GM20431 (cell line): ENCODE results near the gene MKI67.
"Not testable (repeated sequence)": the region's sequence is repeated elsewhere in the genome, so short reads cannot be mapped to it uniquely, and the experiment has no call there.

Experiments
- in situ Hi-C: fragments of 300-500 bp; cut with MseI, MboI; formaldehyde crosslinking; loops from one replicate; pipeline ENCODE4 v1.15.0; 2020; ENCODE audit warnings: low sequenced_read_pairs; ENCODE audit not compliant: unreplicated experiment

The MKI67 gene

GRCh38 chr10:128115356-128115755 is 10.9 kb downstream of the MKI67 start:
- in situ Hi-C loops: no loop called here

GRCh38 chr10:128114901-128115300 is 11.3 kb downstream of the MKI67 start:
- in situ Hi-C loops: no loop called here

- in situ Hi-C loops: no loop called here
Measured at GRCh38 chr10:128113026-128113425, 13.2 kb downstream of the MKI67 start.

GRCh38 chr10:128111696-128112095 is 14.5 kb downstream of the MKI67 start:
- in situ Hi-C loops: no loop called here

- in situ Hi-C loops: no loop called here
Measured at GRCh38 chr10:128110339-128110738, 15.9 kb downstream of the MKI67 start.

- in situ Hi-C loops: no loop called here
Measured at GRCh38 chr10:128109707-128110106, 16.5 kb downstream of the MKI67 start.

GRCh38 chr10:128105383-128105782 is 20.8 kb downstream of the MKI67 start:
- in situ Hi-C loops: no loop called here

GRCh38 chr10:128103229-128103714 is 23.0 kb downstream of the MKI67 start:
- in situ Hi-C loops: no loop called here

GRCh38 chr10:128102480-128103228 is 23.6 kb downstream of the MKI67 start:
- in situ Hi-C loops: no loop called here

GRCh38 chr10:128101901-128102300 is 24.3 kb downstream of the MKI67 start:
- in situ Hi-C loops: no loop called here

GRCh38 chr10:128099901-128100300 is 26.3 kb downstream of the MKI67 start:
- in situ Hi-C loops: no loop called here

- in situ Hi-C loops: no loop called here
Measured at GRCh38 chr10:128098631-128099030, 27.6 kb downstream of the MKI67 start.

GRCh38 chr10:128097783-128098182 is 28.4 kb downstream of the MKI67 start:
- in situ Hi-C loops: no loop called here

- in situ Hi-C loops: no loop called here
Measured at GRCh38 chr10:128096486-128097199, 29.6 kb downstream of the MKI67 start.

- in situ Hi-C loops: no loop called here
Measured at GRCh38 chr10:128095753-128096469, 30.3 kb downstream of the MKI67 start.

- in situ Hi-C loops: no loop called here
Measured at GRCh38 chr10:128095027-128095752, 31.0 kb downstream of the MKI67 start.

GRCh38 chr10:128094596-128094995 is 31.6 kb downstream of the MKI67 start:
- in situ Hi-C loops: not testable (repeated sequence)

- in situ Hi-C loops: no loop called here
Measured at GRCh38 chr10:128092454-128092853, 33.8 kb downstream of the MKI67 start.

- in situ Hi-C loops: no loop called here
Measured at GRCh38 chr10:128091636-128092210, 34.5 kb downstream of the MKI67 start.
